GM12873 (cell line): ENCODE results near the gene LSP1.

ENCODE experiments used
- CTCF ChIP-seq: IDR thresholded peaks from 2 replicates; pipeline ENCODE4 v1.5.1; 2012; ENCODE audit warnings: low read depth, mild to moderate bottlenecking, moderate library complexity, low read length, control low read depth; ENCODE audit not compliant: insufficient read depth; ENCODE audit errors: missing control alignments

Gene LSP1

GRCh38 chr11:1879941-1880720 is 27.2 kb downstream of the LSP1 start:
- no peak for TF ChIP-seq CTCF

DNA sequence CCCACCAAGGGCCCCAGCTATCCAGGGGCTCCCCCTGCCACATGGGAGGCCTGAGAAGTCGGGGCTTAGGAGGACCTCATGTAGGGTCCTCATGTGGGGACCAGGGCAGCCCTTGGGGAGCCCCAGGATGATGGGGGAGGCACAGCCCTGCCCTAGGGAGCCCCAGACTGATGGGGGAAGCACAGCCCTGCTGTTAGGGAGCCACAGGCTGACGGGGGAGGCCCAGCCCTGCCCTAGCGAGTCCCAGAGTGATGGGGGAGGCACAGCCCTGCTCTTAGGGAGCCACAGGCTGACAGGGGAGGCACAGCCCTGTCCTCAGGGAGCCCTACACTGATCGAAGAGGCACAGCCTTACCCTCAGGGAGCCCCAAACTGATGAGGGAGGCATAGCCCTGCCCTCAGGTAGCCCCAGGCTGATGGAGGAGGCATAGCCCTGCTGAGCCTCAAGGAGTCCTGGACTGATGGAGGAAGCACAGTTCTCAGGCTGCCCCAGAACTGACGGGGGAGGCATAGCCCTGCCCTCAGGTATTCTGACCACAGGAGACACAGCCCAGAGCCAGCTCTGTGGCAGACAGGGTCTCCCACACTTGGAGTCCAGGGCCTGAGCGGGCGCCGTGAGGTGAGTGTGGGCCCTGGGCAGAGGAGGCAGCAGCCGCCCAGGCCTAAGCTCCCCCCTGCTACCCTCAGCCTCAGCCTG is 28.0 kb downstream of the LSP1 start:
- TF ChIP-seq CTCF, result no peak

- TF ChIP-seq CTCF, result no peak
Measured at GRCh38 chr11:1881442-1882264, 28.8 kb downstream of the LSP1 start.

DNA sequence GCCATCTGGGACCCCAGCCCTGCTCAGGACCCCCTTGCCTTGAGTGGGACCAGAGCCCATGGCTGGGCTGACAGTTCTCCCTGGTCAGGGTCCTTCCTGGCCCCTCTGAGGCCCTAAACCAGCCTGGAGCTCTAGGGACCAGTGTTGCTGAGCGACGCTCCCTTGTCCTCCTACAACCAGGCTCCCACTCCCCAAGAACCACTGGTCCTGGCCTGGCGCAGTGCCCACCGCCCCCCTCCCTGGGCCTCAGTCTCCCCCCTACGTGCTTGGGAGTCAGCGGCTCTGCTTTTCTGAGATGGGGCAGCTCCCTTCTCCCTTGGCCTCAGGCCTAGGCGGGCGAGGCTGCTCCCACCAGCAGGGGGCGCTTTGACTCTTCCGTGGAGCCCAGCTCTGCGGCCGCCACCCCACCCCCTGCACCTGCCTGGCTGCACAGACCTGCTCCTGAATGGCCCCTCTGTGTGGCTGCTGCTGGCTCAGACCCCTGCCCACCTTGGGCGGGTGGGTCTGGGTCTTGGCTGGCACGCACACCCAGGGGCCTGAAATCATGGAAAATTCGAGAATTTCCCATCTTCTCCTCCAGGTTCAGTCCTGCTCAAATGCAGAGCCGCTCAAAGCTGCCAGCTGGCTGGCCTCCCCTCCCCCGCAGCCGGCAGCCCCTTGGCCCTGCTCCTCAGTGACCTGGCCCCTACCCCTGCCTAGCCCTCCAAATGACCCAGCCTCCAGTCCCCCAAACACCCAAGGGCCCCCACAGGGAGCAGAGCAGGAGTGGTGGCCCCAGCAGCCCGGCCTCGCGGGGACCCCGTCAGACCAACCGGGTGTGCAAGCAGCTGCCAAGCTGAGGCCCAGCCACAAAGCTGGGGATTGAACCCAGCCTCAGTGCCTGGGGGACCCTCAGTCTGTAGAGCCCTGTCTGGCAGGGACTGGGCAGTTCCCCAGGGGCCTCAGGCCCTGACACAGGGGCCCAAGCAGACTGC is 29.7 kb downstream of the LSP1 start:
- peak; percentile 86 for TF ChIP-seq CTCF

GRCh38 chr11:1883346-1884302 is 30.7 kb downstream of the LSP1 start:
- TF ChIP-seq CTCF, result no peak

GRCh38 chr11:1884303-1884700 is 31.4 kb downstream of the LSP1 start:
- TF ChIP-seq CTCF, result no peak
